ENCODE results near the gene ANKRD65.
"Not testable (repeated sequence)": the region's sequence is repeated elsewhere in the genome, so short reads cannot be mapped to it uniquely, and the experiment has no call there.

The ANKRD65 gene

GRCh38 chr1:1430114-1430982 is 9.3 kb upstream of the ANKRD65 start:
- no peak for DNase-seq

- DNase-seq: no peak
Measured at GRCh38 chr1:1429671-1430073, 8.6 kb upstream of the ANKRD65 start.

DNA sequence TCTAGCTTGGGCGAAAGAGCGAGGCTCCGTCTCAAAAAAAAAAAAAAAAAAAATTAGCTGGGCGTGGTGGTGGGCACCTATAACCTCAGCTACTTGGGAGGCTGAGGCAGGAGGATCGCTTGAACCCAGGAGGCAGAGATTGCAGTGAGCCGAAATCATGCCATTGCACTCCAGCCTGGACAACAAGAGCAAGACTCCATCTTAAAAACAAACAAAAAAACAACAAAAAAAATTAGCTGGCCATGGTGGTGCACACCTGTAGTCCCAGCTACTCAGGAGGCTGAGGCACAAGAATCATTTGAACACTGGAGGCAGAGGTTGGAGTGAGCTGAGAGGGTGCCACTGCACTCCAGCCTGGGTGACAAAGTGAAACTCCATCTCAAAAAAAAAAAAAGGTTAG is 7.9 kb upstream of the ANKRD65 start:
- not testable (repeated sequence) for DNase-seq

- DNase-seq: no peak
Measured at GRCh38 chr1:1428174-1428573, 7.1 kb upstream of the ANKRD65 start.

DNA sequence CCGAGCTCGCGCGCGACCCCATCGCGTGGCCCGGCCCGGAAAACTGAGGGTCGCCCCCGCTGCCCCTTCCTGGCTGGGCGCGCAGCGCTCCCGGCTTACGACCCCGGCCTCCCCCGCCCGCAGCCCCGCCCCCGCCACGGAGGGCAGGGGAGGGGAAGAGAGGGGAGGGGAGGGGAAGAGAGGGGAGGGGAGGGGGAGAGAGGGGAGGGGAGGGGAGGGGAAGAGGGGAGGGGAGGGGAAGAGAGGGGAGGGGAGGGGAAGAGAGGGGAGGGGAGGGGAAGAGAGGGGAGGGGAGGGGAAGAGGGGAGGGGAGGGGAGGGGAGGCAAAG is 6.7 kb upstream of the ANKRD65 start:
- DNase-seq: no peak

GRCh38 chr1:1427106-1427819 is 6.2 kb upstream of the ANKRD65 start:
- no peak for DNase-seq

DNA sequence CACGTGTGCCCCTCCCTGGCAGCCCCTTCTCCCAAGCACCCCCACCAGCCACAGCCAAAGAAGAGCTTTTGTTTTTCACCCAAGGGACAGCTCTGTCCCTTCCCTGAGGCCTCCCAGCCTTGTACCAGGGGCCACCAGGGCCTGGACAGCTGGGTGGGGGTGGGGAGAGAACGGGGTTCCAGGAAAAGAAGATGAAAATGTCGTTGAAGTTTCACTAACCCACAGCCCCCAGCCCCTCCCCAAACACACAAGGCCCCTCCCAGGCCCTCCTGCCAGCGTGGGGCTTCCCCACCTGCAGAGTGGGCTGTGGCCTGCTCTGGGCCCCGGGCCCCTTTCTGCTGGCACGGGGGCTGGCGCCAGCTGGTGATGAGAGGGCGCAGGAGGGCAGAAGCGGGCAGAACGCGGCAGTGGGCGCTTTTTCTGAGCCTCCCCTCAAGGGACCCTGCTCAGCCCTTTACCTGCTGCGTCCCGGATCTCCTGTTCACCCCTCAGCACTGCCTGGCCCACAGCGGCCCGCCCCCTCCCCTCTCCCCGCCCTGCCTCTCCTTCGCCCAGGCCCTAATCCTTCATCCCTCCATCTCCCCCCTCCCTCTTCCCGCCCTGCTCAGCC is 5.5 kb upstream of the ANKRD65 start:
- DNase-seq: no peak

GRCh38 chr1:1425753-1426495 is 4.8 kb upstream of the ANKRD65 start:
- DNase-seq: no peak

DNA sequence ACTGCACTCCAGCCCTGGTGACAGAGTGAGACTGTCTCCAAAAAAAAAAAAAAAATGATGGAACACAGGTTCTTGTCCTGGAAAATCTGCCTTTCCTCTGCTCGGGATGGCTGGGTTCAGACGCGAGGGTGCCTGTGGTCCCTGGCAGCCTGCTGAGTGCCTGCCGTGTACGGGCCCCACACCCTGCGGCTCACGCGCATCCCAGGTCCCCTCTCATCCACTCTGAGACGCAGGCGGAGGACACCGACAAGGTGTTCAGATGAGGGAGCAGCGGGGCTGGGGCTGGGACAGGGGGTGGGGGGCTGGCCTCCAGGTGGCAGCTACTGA is 4.3 kb upstream of the ANKRD65 start:
- no peak for DNase-seq

- no peak for DNase-seq
Measured at GRCh38 chr1:1424707-1425106, 3.6 kb upstream of the ANKRD65 start.

DNA sequence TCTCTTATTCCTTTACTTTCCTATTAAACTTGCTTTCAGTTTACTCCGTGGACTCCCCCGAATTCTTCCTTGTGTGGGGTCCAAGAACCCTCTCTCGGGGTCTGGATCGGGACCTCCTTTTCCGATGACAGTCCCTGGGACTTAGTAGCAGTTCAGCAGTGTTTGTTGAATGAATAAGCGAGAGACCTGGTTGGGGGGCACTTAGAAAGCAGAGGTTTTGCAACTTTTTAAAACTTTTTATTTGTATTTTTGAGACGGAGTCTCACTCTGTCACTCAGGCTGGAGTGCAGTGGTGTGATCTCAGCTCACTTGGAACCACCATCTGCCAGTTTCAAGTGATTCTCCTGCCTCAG is 2.1 kb upstream of the ANKRD65 start:
- no peak for DNase-seq

GRCh38 chr1:1422465-1423244 is 1.6 kb upstream of the ANKRD65 start:
- DNase-seq: no peak

DNA sequence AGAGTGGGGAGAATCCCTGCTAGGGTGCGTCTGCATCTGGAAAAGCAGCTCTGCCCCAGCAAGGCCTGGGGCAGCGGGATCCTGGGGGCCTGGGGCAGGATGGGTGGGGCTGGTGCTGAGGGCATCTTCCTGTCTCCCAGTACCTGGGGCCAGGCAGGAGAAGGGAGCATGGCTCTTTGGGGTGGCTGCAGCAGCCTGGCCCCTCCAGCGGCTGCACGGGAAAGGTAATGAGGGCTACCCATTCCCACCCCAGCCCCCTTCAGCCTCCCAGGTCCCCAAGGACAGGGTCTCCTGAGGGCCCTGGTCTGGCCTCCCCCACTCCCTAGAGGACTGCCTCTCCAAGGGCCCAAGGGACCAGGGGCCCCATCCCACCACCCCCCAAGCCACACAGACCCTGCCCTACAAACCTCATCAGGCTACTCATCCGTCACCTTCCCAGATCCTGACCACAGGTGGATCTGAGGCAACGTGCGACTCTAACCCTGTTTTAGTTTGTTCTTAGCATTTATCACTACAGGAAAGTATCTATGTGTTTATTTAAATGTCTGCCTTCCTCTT is 910 bp upstream of the ANKRD65 start:
- DNase-seq: no peak

DNA sequence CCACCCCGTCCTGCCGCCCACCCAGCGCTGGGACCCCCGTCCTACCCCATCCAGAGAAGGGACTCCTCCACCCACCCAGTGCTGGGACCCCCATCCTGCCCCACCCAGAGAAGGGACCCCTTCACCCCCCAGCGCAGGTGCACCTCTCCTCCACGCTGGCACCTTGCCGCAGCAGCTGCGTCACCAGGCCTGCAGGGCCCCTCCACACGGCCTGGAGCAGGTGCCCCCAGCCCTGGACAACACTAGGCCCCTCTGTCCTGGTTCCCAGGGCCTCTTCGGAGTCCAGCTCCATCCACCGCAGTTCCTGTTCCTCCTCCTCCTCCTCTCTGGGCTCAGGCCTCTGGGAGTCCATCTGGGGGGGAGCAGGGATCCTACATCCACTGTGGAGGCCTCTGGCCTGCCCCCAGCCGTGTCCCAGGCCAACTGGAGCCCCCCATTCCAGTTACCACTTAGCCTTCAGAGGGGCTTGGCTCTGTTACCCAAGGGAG is 378 bp downstream of the ANKRD65 start:
- DNase-seq: no peak

DNA sequence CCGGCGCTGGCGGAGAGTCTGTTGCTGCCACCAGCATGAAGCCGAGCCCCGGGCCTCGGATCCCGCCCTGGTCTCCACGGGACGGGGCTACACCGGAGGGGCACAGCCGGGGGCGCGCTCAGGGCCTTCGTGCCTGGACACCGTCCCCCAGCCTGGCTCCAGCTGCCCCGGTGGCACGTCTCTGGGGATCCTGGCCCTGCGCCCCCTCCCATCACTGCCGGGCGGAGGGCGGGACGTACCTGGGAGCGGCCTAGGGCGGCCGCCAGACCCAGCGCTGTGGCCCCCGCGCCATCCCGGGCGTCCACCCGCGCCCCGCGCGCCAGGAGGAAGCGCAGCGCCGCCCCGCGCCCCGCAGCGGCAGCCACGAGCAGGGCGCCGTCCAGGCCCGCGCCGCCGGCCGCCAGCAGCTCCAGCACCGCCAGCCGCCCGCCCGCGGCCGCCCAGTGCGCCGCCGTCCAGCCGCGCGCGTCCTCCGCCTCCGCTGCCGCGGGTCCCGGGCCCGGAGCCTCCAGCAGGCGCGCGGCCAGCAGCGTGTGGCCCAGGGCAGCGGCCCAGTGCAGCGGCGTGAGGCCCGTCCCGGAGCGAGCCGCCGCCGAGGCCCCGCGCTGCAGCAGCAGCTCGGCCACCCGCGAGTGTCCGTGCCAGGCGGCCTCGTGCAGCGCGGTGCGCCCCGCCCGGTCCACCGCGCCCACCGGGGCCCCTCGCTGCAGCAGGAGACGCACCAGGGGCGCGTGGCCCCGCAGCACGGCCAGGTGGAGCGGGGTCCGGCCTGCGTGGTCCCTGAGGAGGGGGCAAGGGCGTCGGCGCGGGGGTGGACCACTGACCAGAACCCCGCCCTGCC is 1.0 kb downstream of the ANKRD65 start:
- DNase-seq: no peak

DNA sequence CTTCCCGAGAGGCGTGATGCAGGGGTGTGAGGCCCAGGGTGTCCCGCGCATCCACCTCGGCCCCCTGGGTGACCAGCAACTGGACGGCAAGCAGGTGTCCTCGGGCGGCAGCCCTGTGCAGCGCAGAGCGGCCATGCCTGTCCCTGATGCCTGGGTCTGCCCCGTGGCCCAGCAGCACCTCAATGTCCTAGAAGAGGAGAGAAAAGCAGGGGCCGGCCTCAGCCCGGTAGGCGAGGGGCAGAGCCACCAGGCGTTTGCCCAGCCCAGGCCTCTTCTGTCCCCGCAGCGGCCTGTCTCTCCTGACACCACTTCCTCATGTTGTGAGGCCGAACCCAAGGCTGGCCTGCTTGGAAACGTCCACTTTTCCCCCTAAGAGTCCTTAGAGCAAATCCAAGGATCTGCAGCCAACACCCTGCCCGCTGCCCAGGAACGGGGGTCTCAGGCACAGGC is 1.7 kb downstream of the ANKRD65 start:
- no peak for DNase-seq

DNA sequence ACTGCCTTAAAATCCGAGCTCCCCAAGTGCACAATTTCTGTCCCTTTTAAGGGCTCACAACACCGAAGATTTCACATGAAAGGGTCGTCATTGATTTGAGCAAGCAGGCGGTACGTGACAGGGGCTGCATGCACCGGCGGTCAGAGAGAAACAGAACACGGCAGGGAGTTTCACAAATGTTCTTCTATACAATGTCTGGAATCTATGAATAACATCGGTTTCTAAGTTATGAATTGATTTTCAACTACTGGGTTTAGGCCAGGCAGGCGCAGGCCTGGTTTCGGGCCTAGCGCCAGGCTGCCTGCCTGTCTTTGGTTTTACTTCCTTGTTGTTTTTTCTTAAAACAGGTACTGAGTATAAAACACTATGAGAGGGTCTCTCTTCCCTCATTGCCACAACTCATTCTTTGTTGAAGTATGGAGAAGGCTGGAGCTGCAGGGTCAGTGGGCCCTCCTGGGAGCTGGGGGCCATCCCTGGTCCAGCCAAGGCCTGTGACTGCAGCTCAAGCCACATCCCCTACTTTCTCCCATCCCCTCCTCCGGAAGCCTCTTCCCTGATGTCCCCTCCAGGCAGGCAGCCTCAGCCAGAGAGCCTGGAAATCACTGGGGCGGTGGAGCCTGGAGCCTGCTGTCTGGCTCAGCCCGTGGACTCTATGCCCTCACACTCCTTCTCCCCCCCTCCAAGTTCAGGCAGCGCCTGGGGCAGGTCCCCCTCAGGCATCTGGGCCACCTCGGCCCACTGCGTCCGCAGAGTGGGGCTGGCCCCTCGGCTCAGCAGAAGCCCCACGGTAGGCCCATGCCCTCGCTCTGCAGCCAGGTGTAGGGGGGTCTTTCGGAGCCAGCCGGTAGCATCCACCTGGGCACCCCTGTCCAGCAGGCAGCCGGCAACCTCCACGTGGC is 2.4 kb downstream of the ANKRD65 start:
- no peak for DNase-seq

DNA sequence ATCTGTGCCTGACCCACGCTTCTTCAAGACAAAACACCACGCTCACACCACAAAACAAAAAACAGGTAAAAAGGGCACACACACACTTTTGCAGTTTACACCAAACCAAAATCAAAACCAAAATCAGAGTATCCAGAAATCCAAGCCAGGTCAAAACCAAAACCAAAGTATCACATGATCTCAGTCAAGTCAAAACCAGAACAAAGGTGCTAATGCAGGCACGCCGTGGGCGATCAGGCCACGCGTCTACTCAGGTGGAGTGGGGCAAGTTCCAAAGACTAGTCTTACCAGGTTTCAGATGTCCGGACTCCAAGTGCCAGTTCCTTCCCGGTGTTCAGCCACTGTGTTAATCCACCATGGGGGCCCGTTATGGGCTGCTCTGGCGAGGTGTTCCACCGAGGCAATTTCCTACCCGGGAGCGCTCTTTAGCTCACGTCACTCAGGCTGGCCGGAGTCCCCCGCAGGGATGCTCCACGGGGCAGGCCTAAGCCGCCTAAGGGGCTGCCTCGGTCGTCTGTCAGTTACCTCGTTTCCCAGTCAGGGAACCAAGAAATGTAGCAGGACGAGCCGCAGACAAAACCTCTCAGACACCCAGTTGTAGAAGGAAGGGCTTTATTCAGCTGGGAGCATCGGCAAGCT is 3.1 kb downstream of the ANKRD65 start:
- not testable (repeated sequence) for DNase-seq

- not testable (repeated sequence) for DNase-seq
Measured at GRCh38 chr1:1417396-1417795, 3.7 kb downstream of the ANKRD65 start.

GRCh38 chr1:1415751-1416150 is 5.3 kb downstream of the ANKRD65 start:
- DNase-seq: no peak
